Endodermal cell (in vitro differentiated cells): ENCODE measurements around the gene LRBA. TPM values are rescaled to one million over a fixed set of nuclear protein-coding genes. Genes with fewer than 3 reads are reported as not detected.

ENCODE experiments used
- DNase-seq: peaks from one replicate; pipeline ENCODE4 v3.0.0-alpha.2; 2017
- H3K27ac ChIP-seq: 2 replicates; pipeline ENCODE4 v1.5.1; 2013; ENCODE audit warnings: mild to moderate bottlenecking, low read depth, low read length, moderate library complexity
- H3K27me3 ChIP-seq: 2 replicates; pipeline ENCODE4 v1.6.1; 2013; ENCODE audit warnings: mild to moderate bottlenecking, low read length, moderate library complexity; ENCODE audit not compliant: insufficient read depth, control insufficient read depth, poor library complexity, severe bottlenecking
- H3K36me3 ChIP-seq: 2 replicates; pipeline ENCODE4 v1.7.0; 2013; ENCODE audit warnings: mild to moderate bottlenecking, low read length, moderate library complexity; ENCODE audit not compliant: control insufficient read depth, insufficient read depth
- H3K4me1 ChIP-seq: one replicate; pipeline ENCODE4 v1.7.0; 2013; ENCODE audit warnings: low read length; ENCODE audit not compliant: control insufficient read depth, insufficient read depth
- H3K4me3 ChIP-seq: 2 replicates; pipeline ENCODE4 v1.5.1; 2013; ENCODE audit warnings: mild to moderate bottlenecking, low read length, moderate library complexity
- H3K9ac ChIP-seq: 2 replicates; pipeline ENCODE4 v1.6.1; 2013; ENCODE audit warnings: mild to moderate bottlenecking, low read length, moderate library complexity; ENCODE audit not compliant: poor library complexity, severe bottlenecking; ENCODE audit errors: extremely low read depth
- H3K9me3 ChIP-seq: 2 replicates; pipeline ENCODE4 v1.6.1; 2013; ENCODE audit warnings: mild to moderate bottlenecking, low read length, moderate library complexity; ENCODE audit not compliant: control insufficient read depth
- H3K27ac Mint-ChIP-seq: 2 replicates; pipeline ENCODE4 v1.8.0; 2020; ENCODE audit warnings: mixed read lengths
- H3K27me3 Mint-ChIP-seq: 2 replicates; pipeline ENCODE4 v1.8.0; 2021; ENCODE audit warnings: mild to moderate bottlenecking, mixed read lengths; ENCODE audit not compliant: insufficient read depth
- H3K36me3 Mint-ChIP-seq: 2 replicates; pipeline ENCODE4 v1.8.0; 2020; ENCODE audit warnings: low read depth, mixed read lengths
- H3K4me1 Mint-ChIP-seq: 2 replicates; pipeline ENCODE4 v1.8.0; 2020; ENCODE audit warnings: mixed read lengths
- H3K4me3 Mint-ChIP-seq: 2 replicates; pipeline ENCODE4 v1.8.0; 2020; ENCODE audit warnings: mild to moderate bottlenecking, moderate library complexity, mixed read lengths
- H3K9me3 Mint-ChIP-seq: 2 replicates; pipeline ENCODE4 v1.8.0; 2020; ENCODE audit warnings: mild to moderate bottlenecking, mixed read lengths
- WGBS, 2 experiments: methylation state at CpG; one replicate each; pipeline versions ENCODE4 v1.1.5 to v1.1.7; 2013; ENCODE audit warnings: missing lambda C conversion rate in 2 of 2, mixed read lengths in 1 of 2; ENCODE audit not compliant: insufficient coverage in 1 of 2, insufficient read length in 1 of 2; 5-methylcytosine and 5-hydroxymethylcytosine counted together
- total RNA-seq, 2 donors: library from RNA; stranded (reverse); fragmentation: NEBNext Ultra II Directional in 1 of 2; extraction: Animal tissue kit (Norgen Biotek cat#: 25700) in 1 of 2; gene quantifications; 2 replicates in 1 of 2; 3 replicates in 1 of 2; pipeline ENCODE4 v1.2.1, GENCODE V29; 2021
- TF ChIP-seq, protein P1 (sequence below): fragments of 200-600 bp; sonication (generic); conservative IDR thresholded peaks from 2 replicates; pipeline ENCODE4 v1.5.0; 2021; ENCODE audit warnings: antibody characterized with exemption, mild to moderate bottlenecking

Gene LRBA
- total RNA-seq, 2 donors from 2014 or later, result 77.3 to 95.9 TPM

DNA sequence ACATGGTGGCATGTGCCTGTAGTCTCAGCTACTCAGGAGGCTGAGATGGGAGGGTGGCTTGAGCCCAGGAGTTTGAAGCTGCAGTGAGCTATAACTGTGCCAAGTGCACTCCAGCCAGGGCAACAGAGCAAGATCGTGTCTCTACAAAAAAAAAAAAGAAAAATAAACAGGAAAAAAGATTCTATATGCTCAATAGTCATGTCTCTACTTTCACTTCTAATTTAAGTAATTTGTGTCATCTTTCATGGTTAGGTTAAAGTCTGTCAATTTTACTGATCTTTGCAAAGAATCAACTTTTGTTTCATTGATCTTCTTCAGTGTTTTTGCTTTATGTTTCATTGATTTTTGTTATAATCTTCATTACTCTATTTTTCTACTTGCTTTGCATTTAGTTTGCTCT, 539.3 kb downstream of the LRBA start:
- peaks cover 11% of the 10 kb centered on the region for H3K36me3 Mint-ChIP-seq
- H3K27me3 Mint-ChIP-seq, result no peaks in the 10 kb centered on the region
- Histone ChIP-seq H3K4me3 (no peak overlapping the region), H3K4me1 (no peaks in the 10 kb centered on the region), H3K9me3 (no peaks in the 10 kb centered on the region), H3K27ac (no peak overlapping the region), H3K9ac (no peak overlapping the region), H3K36me3 (no peaks in the 10 kb centered on the region), H3K27me3 (no peaks in the 10 kb centered on the region)
- DNase-seq, result no peak
- H3K9me3 Mint-ChIP-seq, result no peaks in the 10 kb centered on the region
- peaks cover 8% of the 10 kb centered on the region for H3K4me1 Mint-ChIP-seq
- H3K27ac Mint-ChIP-seq, result no peak overlapping the region
- no peak overlapping the region for H3K4me3 Mint-ChIP-seq
- TF ChIP-seq, protein P1, sequence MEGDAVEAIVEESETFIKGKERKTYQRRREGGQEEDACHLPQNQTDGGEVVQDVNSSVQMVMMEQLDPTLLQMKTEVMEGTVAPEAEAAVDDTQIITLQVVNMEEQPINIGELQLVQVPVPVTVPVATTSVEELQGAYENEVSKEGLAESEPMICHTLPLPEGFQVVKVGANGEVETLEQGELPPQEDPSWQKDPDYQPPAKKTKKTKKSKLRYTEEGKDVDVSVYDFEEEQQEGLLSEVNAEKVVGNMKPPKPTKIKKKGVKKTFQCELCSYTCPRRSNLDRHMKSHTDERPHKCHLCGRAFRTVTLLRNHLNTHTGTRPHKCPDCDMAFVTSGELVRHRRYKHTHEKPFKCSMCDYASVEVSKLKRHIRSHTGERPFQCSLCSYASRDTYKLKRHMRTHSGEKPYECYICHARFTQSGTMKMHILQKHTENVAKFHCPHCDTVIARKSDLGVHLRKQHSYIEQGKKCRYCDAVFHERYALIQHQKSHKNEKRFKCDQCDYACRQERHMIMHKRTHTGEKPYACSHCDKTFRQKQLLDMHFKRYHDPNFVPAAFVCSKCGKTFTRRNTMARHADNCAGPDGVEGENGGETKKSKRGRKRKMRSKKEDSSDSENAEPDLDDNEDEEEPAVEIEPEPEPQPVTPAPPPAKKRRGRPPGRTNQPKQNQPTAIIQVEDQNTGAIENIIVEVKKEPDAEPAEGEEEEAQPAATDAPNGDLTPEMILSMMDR, result no peak
- WGBS, 2 experiments, result 57% methylated on average over 1 of the region's 1 CpG; no CpG with 5 or more reads in 1 of the 2 experiments

- H3K27ac ChIP-seq, result no peak overlapping the region
- H3K4me3 ChIP-seq, result no peak overlapping the region
- H3K4me1 ChIP-seq, result no peaks in the 10 kb centered on the region
- no peak overlapping the region for H3K27ac Mint-ChIP-seq
- no peak overlapping the region for H3K4me3 Mint-ChIP-seq
- 86 to 100% methylated on average over 2 of the region's 2 CpGs for WGBS, 2 experiments
- H3K36me3 ChIP-seq, result no peaks in the 10 kb centered on the region
- H3K9ac ChIP-seq, result no peak overlapping the region
- H3K4me1 Mint-ChIP-seq, result no peaks in the 10 kb centered on the region
- no peaks in the 10 kb centered on the region for H3K36me3 Mint-ChIP-seq
- H3K9me3 Mint-ChIP-seq, result no peaks in the 10 kb centered on the region
- H3K27me3 Mint-ChIP-seq, result no peaks in the 10 kb centered on the region
- DNase-seq, result no peak
- no peaks in the 10 kb centered on the region for H3K9me3 ChIP-seq
- TF ChIP-seq, protein P1, result no peak
- no peaks in the 10 kb centered on the region for H3K27me3 ChIP-seq
Observed at GRCh38 chr4:150464523-150464922, 550.6 kb downstream of the LRBA start.

- 100% methylated on average over 1 of the region's 2 CpGs; no CpG with 5 or more reads in 1 of the 2 experiments for WGBS, 2 experiments
Observed at GRCh38 chr4:150462743-150463142, 552.3 kb downstream of the LRBA start.

More at GRCh38 chr4:150462743-150463142, 552.3 kb downstream of the LRBA start:
- Histone ChIP-seq H3K9me3 (no peaks in the 10 kb centered on the region), H3K36me3 (no peaks in the 10 kb centered on the region), H3K4me1 (no peaks in the 10 kb centered on the region), H3K4me3 (no peak overlapping the region), H3K27me3 (no peaks in the 10 kb centered on the region), H3K27ac (no peak overlapping the region), H3K9ac (no peak overlapping the region)
- no peaks in the 10 kb centered on the region for H3K9me3 Mint-ChIP-seq
- no peak for DNase-seq
- no peak overlapping the region for H3K4me3 Mint-ChIP-seq
- no peaks in the 10 kb centered on the region for H3K36me3 Mint-ChIP-seq
- no peak overlapping the region for H3K27ac Mint-ChIP-seq
- no peaks in the 10 kb centered on the region for H3K4me1 Mint-ChIP-seq
- TF ChIP-seq, protein P1, result no peak
- H3K27me3 Mint-ChIP-seq, result no peaks in the 10 kb centered on the region
